ENCODE results near the gene FST. TPM values are rescaled to one million over a fixed set of nuclear protein-coding genes. Genes with fewer than 3 reads are reported as not detected.

FST gene
- total and polyA plus RNA-seq, 10 of the 15 experiments (the other 5 are each of a cell fraction or from before 2014, with no cell fraction given) = 0.23 TPM; not detected in 9

DNA sequence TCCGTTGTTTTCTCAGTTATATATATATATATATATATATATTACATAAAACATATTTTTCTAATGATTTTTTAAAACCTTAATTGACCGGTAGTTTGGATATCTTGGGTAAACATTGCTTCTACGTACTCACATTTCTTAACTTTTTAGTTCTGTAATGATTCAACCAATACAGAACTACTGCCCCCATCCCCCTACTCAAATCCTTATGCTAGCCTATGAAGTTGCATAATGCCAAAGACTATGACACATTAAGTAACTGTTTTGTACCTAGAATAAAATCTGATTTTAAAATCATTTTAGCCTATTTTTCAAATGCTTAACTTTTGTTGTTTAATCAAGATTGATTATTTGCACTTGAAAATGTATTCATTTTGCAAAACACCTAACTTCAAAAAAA lies 4.4 kb upstream of the FST start (continued):
- TF ChIP-seq, protein P1, sequence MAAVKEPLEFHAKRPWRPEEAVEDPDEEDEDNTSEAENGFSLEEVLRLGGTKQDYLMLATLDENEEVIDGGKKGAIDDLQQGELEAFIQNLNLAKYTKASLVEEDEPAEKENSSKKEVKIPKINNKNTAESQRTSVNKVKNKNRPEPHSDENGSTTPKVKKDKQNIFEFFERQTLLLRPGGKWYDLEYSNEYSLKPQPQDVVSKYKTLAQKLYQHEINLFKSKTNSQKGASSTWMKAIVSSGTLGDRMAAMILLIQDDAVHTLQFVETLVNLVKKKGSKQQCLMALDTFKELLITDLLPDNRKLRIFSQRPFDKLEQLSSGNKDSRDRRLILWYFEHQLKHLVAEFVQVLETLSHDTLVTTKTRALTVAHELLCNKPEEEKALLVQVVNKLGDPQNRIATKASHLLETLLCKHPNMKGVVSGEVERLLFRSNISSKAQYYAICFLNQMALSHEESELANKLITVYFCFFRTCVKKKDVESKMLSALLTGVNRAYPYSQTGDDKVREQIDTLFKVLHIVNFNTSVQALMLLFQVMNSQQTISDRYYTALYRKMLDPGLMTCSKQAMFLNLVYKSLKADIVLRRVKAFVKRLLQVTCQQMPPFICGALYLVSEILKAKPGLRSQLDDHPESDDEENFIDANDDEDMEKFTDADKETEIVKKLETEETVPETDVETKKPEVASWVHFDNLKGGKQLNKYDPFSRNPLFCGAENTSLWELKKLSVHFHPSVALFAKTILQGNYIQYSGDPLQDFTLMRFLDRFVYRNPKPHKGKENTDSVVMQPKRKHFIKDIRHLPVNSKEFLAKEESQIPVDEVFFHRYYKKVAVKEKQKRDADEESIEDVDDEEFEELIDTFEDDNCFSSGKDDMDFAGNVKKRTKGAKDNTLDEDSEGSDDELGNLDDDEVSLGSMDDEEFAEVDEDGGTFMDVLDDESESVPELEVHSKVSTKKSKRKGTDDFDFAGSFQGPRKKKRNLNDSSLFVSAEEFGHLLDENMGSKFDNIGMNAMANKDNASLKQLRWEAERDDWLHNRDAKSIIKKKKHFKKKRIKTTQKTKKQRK (IDR thresholded peaks at IDR 0.05; ENCODE audit: low read depth, low read length) = no peak
- no peak for TF ChIP-seq NBN (IDR thresholded peaks at IDR 0.05)
- TF ChIP-seq JUND (IDR thresholded peaks at IDR 0.05; ENCODE audit: low read depth, low read length) = no peak
- TF ChIP-seq ZSCAN29 (IDR thresholded peaks at IDR 0.05) = no peak
- no peak for TF ChIP-seq ESRRA (IDR thresholded peaks at IDR 0.05; ENCODE audit: low read length)

DNA sequence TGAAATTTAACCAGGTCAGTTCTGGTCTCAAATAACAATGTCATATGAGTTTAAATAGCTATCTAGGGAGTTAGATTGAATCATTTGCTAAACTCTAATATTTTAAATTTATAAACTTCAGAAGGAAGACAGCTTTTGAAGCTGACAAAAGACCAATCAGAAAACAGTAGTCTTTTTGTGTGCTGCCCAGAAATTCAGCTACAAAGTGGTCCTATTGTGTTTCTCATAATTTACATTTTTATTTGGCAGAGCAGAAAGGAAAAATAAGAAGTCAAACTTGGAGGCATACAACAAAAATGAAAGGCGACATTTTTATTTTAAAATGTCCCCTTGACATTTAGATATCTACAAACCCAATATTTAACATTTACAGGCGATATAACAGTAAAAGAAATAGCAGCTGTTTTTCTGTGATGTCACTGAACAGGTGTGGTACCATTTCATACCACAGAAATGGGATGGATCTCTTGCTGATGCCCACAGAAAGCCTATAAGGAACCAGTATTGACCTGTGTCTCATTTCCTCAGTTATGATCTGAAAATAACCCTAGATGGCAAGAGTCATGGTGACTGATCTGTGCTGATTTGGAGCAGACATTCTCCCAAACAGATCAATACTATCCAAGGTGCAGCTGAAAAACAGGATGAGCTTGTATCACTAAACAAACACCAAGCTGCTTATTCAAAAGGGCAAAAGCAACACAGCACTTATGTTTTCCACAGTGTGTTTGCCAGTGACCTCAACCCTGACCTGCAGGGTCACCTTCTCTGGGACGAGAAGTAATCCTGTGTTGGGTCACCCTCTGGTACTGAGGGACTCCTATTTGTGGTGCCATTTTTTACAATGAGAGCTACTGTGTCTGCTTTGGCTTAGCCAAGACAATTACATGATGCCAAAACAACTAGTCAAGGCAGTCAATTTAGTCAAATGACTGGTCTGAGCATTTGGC lies 3.6 kb upstream of the FST start:
- Histone ChIP-seq H3K27me3 (replicated peaks in 1 of 2; ENCODE audit: control insufficient read depth in 2 of 2, insufficient read depth in 2 of 2, low read length in 1 of 2) (peaks cover 4 to 20% of the 10 kb centered on the region in 2 experiments), H2AFZ (ENCODE audit: control insufficient read depth, low read depth, low read length) (no peak overlapping the region), H4K20me1 (ENCODE audit: control insufficient read depth, insufficient read depth) (no peaks in the 10 kb centered on the region), H3K4me3 (no peak overlapping the region), H3K36me3 (ENCODE audit: control insufficient read depth in 2 of 2, insufficient read depth in 2 of 2, low read length in 1 of 2) (no peaks in the 10 kb centered on the region), H3K79me2 (ENCODE audit: control insufficient read depth, insufficient read depth, low read length) (no peaks in the 10 kb centered on the region), H3K4me2 (ENCODE audit: control insufficient read depth, insufficient read depth) (no peak overlapping the region), H3K9ac (ENCODE audit: control insufficient read depth, insufficient read depth, low read length) (no peak overlapping the region), H3K27ac (ENCODE audit: control insufficient read depth, insufficient read depth) (no peak overlapping the region), H3K4me1 (ENCODE audit: control insufficient read depth, insufficient read depth, low read length) (peaks cover 8% of the 10 kb centered on the region), H3K9me3 (replicated peaks; ENCODE audit: control insufficient read depth, insufficient read depth, low read length) (no peaks in the 10 kb centered on the region)
- DNase-seq (ENCODE audit: low read depth, low spot score) = no peak
- in situ Hi-C loops (cut with MboI) (no loop called here), intact Hi-C loops (cut with micrococcal nuclease; ENCODE audit: unreplicated experiment) (loop anchor here (5.0 kb wide), 1 partner anchor 515 kb away; no protein-coding TSS in a partner anchor)
- no peak for FAIRE-seq
- ATAC-seq = no peak
- POLR2A ChIA-PET = no interaction called here
- RAD21 ChIA-PET (ENCODE audit: unreplicated experiment) = interaction anchor here (0.5 to 2.3 kb wide), 8 partner anchors 11 to 1092 kb away, joined by 3 to 18 read pairs (median 4); no protein-coding TSS in a partner anchor
- no peak for TF ChIP-seq EED (IDR thresholded peaks at IDR 0.05; ENCODE audit: low read depth)
- CTCF ChIA-PET = interaction anchor here (0.7 to 5.9 kb wide), 11 partner anchors 12 to 758 kb away, joined by 3 to 38 read pairs (median 4); no protein-coding TSS in a partner anchor
- 24% methylated on average over 3 of the region's 3 CpGs for whole genome bisulfite sequencing (ENCODE audit: insufficient coverage, insufficient replicate concordance, low lambda C conversion rate, missing lambda C conversion rate)
- BruUV-seq (replicated peaks) = no TSS peak
- SMC1A ChIA-PET (ENCODE audit: uncharacterized antibody, unreplicated experiment) = interaction anchor here (0.6 to 1.8 kb wide), 7 partner anchors 10 to 1007 kb away, joined by 3 to 6 read pairs (median 3); no protein-coding TSS in a partner anchor

All from GM12878 (cell line).